GM23248 (cell line): Measurements from ENCODE around the gene CACNA1C. TPM values are rescaled to one million over a fixed set of nuclear protein-coding genes. Genes with fewer than 3 reads are reported as not detected.

Experiments
- DNase-seq: peaks from one replicate; pipeline ENCODE4 v3.0.0-alpha.2; 2015
- H2AFZ ChIP-seq: fragments of 200-600 bp; sonication (generic); 2 replicates; pipeline ENCODE4 v1.6.1; 2016; ENCODE audit warnings: antibody characterized with exemption
- H3F3A ChIP-seq: fragments of 200-600 bp; sonication (generic); 2 replicates; pipeline ENCODE4 v1.6.1; 2016; ENCODE audit warnings: mild to moderate bottlenecking, antibody characterized with exemption, mixed run types; ENCODE audit not compliant: insufficient read depth
- H3K27ac ChIP-seq: fragments of 200-600 bp; sonication (generic); 2 replicates; pipeline ENCODE4 v1.5.1; 2016; ENCODE audit warnings: mild to moderate bottlenecking
- H3K27me3 ChIP-seq: fragments of 200-600 bp; sonication (generic); replicated peaks from 2 replicates; pipeline ENCODE4 v1.6.1; 2016; ENCODE audit warnings: mild to moderate bottlenecking; ENCODE audit not compliant: insufficient read depth
- H3K36me3 ChIP-seq: fragments of 200-600 bp; sonication (generic); 2 replicates; pipeline ENCODE4 v1.6.1; 2016; ENCODE audit warnings: low read depth, mild to moderate bottlenecking
- H3K4me1 ChIP-seq: fragments of 200-600 bp; sonication (generic); 2 replicates; pipeline ENCODE4 v1.6.1; 2016; ENCODE audit warnings: mild to moderate bottlenecking; ENCODE audit not compliant: insufficient read depth
- H3K4me2 ChIP-seq: fragments of 200-600 bp; sonication (generic); one replicate; pipeline ENCODE4 v1.6.1; 2016; ENCODE audit warnings: mild to moderate bottlenecking; ENCODE audit not compliant: unreplicated experiment
- H3K4me3 ChIP-seq: fragments of 200-600 bp; sonication (generic); 2 replicates; pipeline ENCODE4 v1.5.1; 2016; ENCODE audit warnings: mild to moderate bottlenecking
- H3K79me2 ChIP-seq: fragments of 200-600 bp; sonication (generic); 2 replicates; pipeline ENCODE4 v1.6.1; 2016; ENCODE audit warnings: mild to moderate bottlenecking; ENCODE audit not compliant: insufficient read depth
- H3K9ac ChIP-seq: fragments of 200-600 bp; sonication (generic); 2 replicates; pipeline ENCODE4 v1.6.1; 2016; ENCODE audit warnings: mild to moderate bottlenecking
- H3K9me2 ChIP-seq: fragments of 200-600 bp; sonication (generic); 2 replicates; pipeline ENCODE4 v1.6.1; 2016; ENCODE audit warnings: mixed run types, mild to moderate bottlenecking, moderate library complexity; ENCODE audit not compliant: insufficient read depth
- H3K9me3 ChIP-seq: fragments of 200-600 bp; sonication (generic); one replicate; pipeline ENCODE4 v1.6.1; 2017; ENCODE audit warnings: low read depth
- H4K20me1 ChIP-seq: fragments of 200-600 bp; sonication (generic); 2 replicates; pipeline ENCODE4 v1.6.0; 2016; ENCODE audit not compliant: insufficient read depth
- EZH2 ChIP-seq: fragments of 200-600 bp; sonication (generic); IDR thresholded peaks from 2 replicates; pipeline ENCODE4 v1.6.1; 2018; ENCODE audit warnings: antibody characterized with exemption, mild to moderate bottlenecking; ENCODE audit not compliant: insufficient read depth, poor library complexity, severe bottlenecking
- EZH2phosphoT487 ChIP-seq: fragments of 200-600 bp; sonication (generic); IDR thresholded peaks from 2 replicates; pipeline ENCODE4 v1.6.1; 2018; ENCODE audit warnings: antibody characterized with exemption, moderate library complexity, mild to moderate bottlenecking, low read depth; ENCODE audit not compliant: insufficient read depth
- WGBS, 2 experiments: methylation state at CpG; one replicate each; pipeline ENCODE4 v1.1.6; 2015 to 2017; ENCODE audit warnings: low lambda C conversion rate in 2 of 2, low coverage in 1 of 2; ENCODE audit errors: missing lambda C conversion rate in 2 of 2; 5-methylcytosine and 5-hydroxymethylcytosine counted together
- in situ Hi-C: fragments of 300-500 bp; cut with MboI; formaldehyde crosslinking; loops from 2 replicates; pipeline ENCODE4 v1.15.0; 2020
- polyA plus RNA-seq: library from polyadenylated mRNA; unstranded; fragments of >200 nt; fragmentation: Nextera tagmentation; extraction: Ambion mirVana; gene quantifications from 2 replicates; pipeline ENCODE4 v1.2.1, GENCODE V29; 2016
- total RNA-seq: library from RNA; depleted of rRNA; stranded (reverse); fragments of >200 nt; shearing (Covaris generic); gene quantifications from 2 replicates; pipeline ENCODE4 v1.2.3, GENCODE V29; 2014

Gene CACNA1C
- total and polyA plus RNA-seq, 2 experiments from 2014 or later = 4.9 to 11.5 TPM

DNA sequence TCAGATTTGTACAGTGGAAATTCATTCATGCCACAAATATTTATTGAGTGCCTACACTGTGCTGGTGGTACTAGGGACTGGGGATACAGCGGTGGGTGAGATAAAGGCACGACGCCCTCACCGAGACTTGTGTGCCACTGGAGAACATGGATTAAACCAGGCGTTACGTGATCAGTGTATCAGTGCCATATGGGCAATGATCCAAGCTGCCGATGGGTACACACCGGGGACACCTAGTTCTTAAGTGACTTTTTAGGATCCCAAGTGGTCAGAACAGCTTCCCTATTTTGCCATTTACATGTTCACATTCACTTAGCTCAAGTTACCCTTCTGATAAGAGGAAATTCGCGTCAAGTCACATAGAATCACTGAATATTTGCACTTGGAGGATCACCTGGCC is 236.7 kb downstream of the CACNA1C start:
- Histone ChIP-seq H3K9me3 (no peaks in the 10 kb centered on the region), H3K9me2 (no peaks in the 10 kb centered on the region), H3K27me3 (no peaks in the 10 kb centered on the region), H3K36me3 (no peaks in the 10 kb centered on the region), H2AFZ (no peak overlapping the region), H3K4me3 (no peak overlapping the region), H3K9ac (no peak overlapping the region), H3K4me1 (peaks cover 61% of the 10 kb centered on the region), H3K27ac (no peak overlapping the region), H3K79me2 (peaks cover 55% of the 10 kb centered on the region), H3F3A (peaks cover 43% of the 10 kb centered on the region), H4K20me1 (no peaks in the 10 kb centered on the region), H3K4me2 (no peak overlapping the region)
- TF ChIP-seq EZH2phosphoT487 (no peak), EZH2 (no peak)
- in situ Hi-C loops = loop anchor here (10.0 kb wide), 1 partner anchor 235 kb away; the partner anchor contains the start of gene CACNA1C
- no peak for DNase-seq
- WGBS, 2 experiments = 94 to 96% methylated on average over 10 of the region's 10 CpGs

- no peak overlapping the region for H2AFZ ChIP-seq
- no peak overlapping the region for H3K27ac ChIP-seq
- DNase-seq = no peak
- no peaks in the 10 kb centered on the region for H3K9me3 ChIP-seq
- H3K9me2 ChIP-seq = no peaks in the 10 kb centered on the region
- no peak overlapping the region for H3K4me2 ChIP-seq
- 92 to 100% methylated on average over 4 of the region's 4 CpGs for WGBS, 2 experiments
- no peaks in the 10 kb centered on the region for H3K27me3 ChIP-seq
- TF ChIP-seq EZH2phosphoT487 (no peak), EZH2 (no peak)
- no peak overlapping the region for H3K9ac ChIP-seq
- no peak overlapping the region for H3K4me3 ChIP-seq
- H3K79me2 ChIP-seq = peaks cover 55% of the 10 kb centered on the region
- no peaks in the 10 kb centered on the region for H4K20me1 ChIP-seq
- in situ Hi-C loops = no loop called here
- H3K4me1 ChIP-seq = peaks cover 61% of the 10 kb centered on the region
- H3F3A ChIP-seq = peaks cover 40% of the 10 kb centered on the region
- no peaks in the 10 kb centered on the region for H3K36me3 ChIP-seq
These were observed 237.3 kb downstream of the CACNA1C start for GRCh38 chr12:2290091-2290490.

- in situ Hi-C loops = no loop called here
- no peaks in the 10 kb centered on the region for H3K9me3 ChIP-seq
- H3K4me3 ChIP-seq = no peak overlapping the region
- no peak overlapping the region for H3K4me2 ChIP-seq
- H3K4me1 ChIP-seq = peaks cover 61% of the 10 kb centered on the region
- peaks cover 53% of the 10 kb centered on the region for H3K79me2 ChIP-seq
- H3K36me3 ChIP-seq = no peaks in the 10 kb centered on the region
- 87 to 89% methylated on average over 6 of the region's 6 CpGs for WGBS, 2 experiments
- no peak for DNase-seq
- H3F3A ChIP-seq = peaks cover 40% of the 10 kb centered on the region
- H4K20me1 ChIP-seq = no peaks in the 10 kb centered on the region
- no peaks in the 10 kb centered on the region for H3K9me2 ChIP-seq
- TF ChIP-seq EZH2 (no peak), EZH2phosphoT487 (no peak)
- no peak overlapping the region for H3K27ac ChIP-seq
- H2AFZ ChIP-seq = no peak overlapping the region
- H3K9ac ChIP-seq = no peak overlapping the region
- no peaks in the 10 kb centered on the region for H3K27me3 ChIP-seq
These were observed 237.8 kb downstream of the CACNA1C start for GRCh38 chr12:2290516-2291065.

DNA sequence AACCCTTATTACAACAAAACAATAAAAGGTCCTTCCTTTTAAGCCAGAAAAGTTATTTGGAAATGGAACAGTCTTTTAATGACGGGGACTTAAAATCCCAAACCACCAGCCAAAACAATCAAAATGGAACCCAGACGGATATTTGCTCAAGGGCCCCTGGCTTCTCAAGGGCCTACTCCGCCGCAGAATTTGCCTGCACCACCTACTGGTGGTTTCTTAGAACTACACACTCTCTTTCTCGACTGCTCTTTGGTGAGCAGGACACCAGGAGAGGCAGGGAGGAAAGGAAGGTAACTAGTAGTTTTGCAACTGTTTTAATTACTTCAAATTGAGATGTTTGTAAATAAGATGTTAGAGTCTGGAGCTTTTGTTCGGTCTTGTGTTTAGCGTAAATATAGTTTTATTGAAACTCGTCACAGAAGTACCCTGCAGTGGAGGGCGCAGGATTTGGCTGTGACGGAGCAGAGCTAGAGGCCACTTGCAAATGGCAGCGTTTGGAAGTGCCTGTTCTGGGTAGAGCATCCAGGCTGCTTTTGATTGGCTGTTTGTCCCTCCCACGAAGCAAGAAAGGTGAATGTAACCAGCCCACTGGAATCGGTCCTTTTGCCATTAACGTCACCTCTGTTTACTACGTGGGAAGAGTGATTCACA is 238.5 kb downstream of the CACNA1C start:
- Histone ChIP-seq H3K4me2 (no peak overlapping the region), H3K9me3 (no peaks in the 10 kb centered on the region)
- in situ Hi-C loops = no loop called here

More for the DNA sequence above, 238.5 kb downstream of the CACNA1C start:
- H2AFZ ChIP-seq = no peak overlapping the region
- no peaks in the 10 kb centered on the region for H4K20me1 ChIP-seq
- H3K4me3 ChIP-seq = no peak overlapping the region
- H3K27ac ChIP-seq = no peak overlapping the region
- H3K4me1 ChIP-seq = peaks cover 61% of the 10 kb centered on the region
- no peaks in the 10 kb centered on the region for H3K36me3 ChIP-seq
- H3K9ac ChIP-seq = no peak overlapping the region
- 76 to 84% methylated on average over 15 of the region's 15 CpGs for WGBS, 2 experiments
- TF ChIP-seq EZH2 (no peak), EZH2phosphoT487 (no peak)
- no peaks in the 10 kb centered on the region for H3K27me3 ChIP-seq
- H3K9me2 ChIP-seq = no peaks in the 10 kb centered on the region
- H3F3A ChIP-seq = peaks cover 35% of the 10 kb centered on the region
- peaks cover 50% of the 10 kb centered on the region for H3K79me2 ChIP-seq
- DNase-seq = peak; percentile 49
